ENCODE measurements around the gene VGLL1. TPM values are rescaled to one million over a fixed set of nuclear protein-coding genes. Genes with fewer than 3 reads are reported as not detected.

Gene VGLL1
- total and polyA plus RNA-seq, 2 donors = 0.09 to 0.62 TPM

DNA sequence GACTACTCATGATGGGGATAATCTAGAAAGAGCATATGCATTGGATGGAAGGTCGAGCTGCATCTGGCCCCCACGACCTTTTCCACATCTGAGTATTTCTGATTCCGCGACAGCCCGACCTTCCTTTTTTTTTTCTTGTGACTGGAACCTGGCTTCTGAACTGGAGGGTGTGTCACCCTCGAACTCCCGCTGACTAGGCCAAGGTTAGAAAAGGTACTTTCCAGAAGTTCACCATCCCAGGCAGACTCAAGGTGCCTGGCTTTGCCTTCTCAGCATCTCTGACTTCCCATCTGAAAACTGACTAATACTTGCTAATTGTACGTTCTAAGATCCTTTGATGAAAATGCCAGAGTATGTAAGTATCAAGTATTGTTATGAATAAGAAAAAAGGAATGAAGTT is 66.6 kb downstream of the VGLL1 start:
- no peak overlapping the region for H3K4me3 ChIP-seq (ENCODE audit: low read length in 2 of 2)
- DNase-seq (ENCODE audit: low read depth in 6 of 9, low spot score in 9 of 9) = no peak
- no peak overlapping the region for H3K27ac ChIP-seq (ENCODE audit: low read depth in 1 of 2, low read length in 1 of 2)
- H3K36me3 ChIP-seq (ENCODE audit: control insufficient read depth in 2 of 2, insufficient read depth in 2 of 2, low read length in 1 of 2) = no peaks in the 10 kb centered on the region
- WGBS = 82% methylated on average over 8 of the region's 8 CpGs
- H3K27me3 ChIP-seq (ENCODE audit: control insufficient read depth in 2 of 2, insufficient read depth in 1 of 2, low read length in 1 of 2) = no peaks in the 10 kb centered on the region
- H3K4me1 ChIP-seq (ENCODE audit: control insufficient read depth in 2 of 2, insufficient read depth in 2 of 2, low read length in 2 of 2) = no peaks in the 10 kb centered on the region
- no peaks in the 10 kb centered on the region for H3K9me3 ChIP-seq (ENCODE audit: control insufficient read depth in 2 of 2, insufficient read depth in 1 of 2, low read length in 1 of 2)

DNA sequence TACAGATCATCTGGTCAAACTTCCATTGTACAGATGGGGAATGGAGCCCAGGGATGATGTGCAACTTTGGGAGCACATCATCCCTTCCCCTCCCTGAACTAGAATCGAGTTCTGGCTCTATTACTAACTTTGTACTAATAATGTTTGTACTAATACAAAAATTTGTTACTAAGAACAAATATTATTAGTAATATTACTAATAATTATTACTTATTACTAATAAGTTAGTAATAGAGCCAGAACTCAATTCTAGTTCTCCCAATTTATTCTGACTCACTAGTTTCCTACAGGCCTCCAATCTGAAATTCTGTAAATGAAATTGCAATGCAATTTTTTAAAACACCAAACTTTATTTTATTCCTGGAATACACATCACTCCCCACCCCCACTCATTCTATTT is 68.0 kb downstream of the VGLL1 start:
- Histone ChIP-seq H3K27ac (ENCODE audit: low read depth in 1 of 2, low read length in 1 of 2) (no peak overlapping the region), H3K4me1 (ENCODE audit: control insufficient read depth in 2 of 2, insufficient read depth in 2 of 2, low read length in 2 of 2) (no peaks in the 10 kb centered on the region), H3K4me3 (ENCODE audit: low read length in 2 of 2) (no peak overlapping the region), H3K9me3 (ENCODE audit: control insufficient read depth in 2 of 2, insufficient read depth in 1 of 2, low read length in 1 of 2) (no peaks in the 10 kb centered on the region), H3K36me3 (ENCODE audit: control insufficient read depth in 2 of 2, insufficient read depth in 2 of 2, low read length in 1 of 2) (no peaks in the 10 kb centered on the region), H3K27me3 (ENCODE audit: control insufficient read depth in 2 of 2, insufficient read depth in 1 of 2, low read length in 1 of 2) (no peaks in the 10 kb centered on the region)
- 89% methylated on average over 1 of the region's 1 CpG for WGBS
- no peak for DNase-seq (ENCODE audit: low read depth in 6 of 9, low spot score in 9 of 9)

Other genes with a start within 250 kb of the VGLL1 start
- gene ADGRG4, start 231.3 kb upstream of the VGLL1 start, total RNA-seq = under 0.01 TPM
- gene ADGRG4, start 231.3 kb upstream of the VGLL1 start, polyA plus RNA-seq = 0.02 TPM
- 0.05 TPM for gene BRS3, start 44.3 kb upstream of the VGLL1 start, total RNA-seq
- gene BRS3, start 44.3 kb upstream of the VGLL1 start, polyA plus RNA-seq = 0.27 TPM
- 48.7 TPM for gene HTATSF1, start 34.6 kb upstream of the VGLL1 start, total RNA-seq
- 36.5 TPM for gene HTATSF1, start 34.6 kb upstream of the VGLL1 start, polyA plus RNA-seq
- 9.2 TPM for gene CD40LG, start 115.9 kb downstream of the VGLL1 start, total RNA-seq
- 4.3 TPM for gene CD40LG, start 115.9 kb downstream of the VGLL1 start, polyA plus RNA-seq
- 73.9 TPM for gene ARHGEF6, start 248.7 kb downstream of the VGLL1 start, total RNA-seq
- 37.2 TPM for gene ARHGEF6, start 248.7 kb downstream of the VGLL1 start, polyA plus RNA-seq

Measured in thymus (tissue), 11 donors.